ENCODE results near the gene SPINDOC. TPM values are rescaled to one million over a fixed set of nuclear protein-coding genes. Genes with fewer than 3 reads are reported as not detected.

The SPINDOC gene
- total RNA-seq, 1 experiment from 2014 or later = 49.7 TPM

DNA sequence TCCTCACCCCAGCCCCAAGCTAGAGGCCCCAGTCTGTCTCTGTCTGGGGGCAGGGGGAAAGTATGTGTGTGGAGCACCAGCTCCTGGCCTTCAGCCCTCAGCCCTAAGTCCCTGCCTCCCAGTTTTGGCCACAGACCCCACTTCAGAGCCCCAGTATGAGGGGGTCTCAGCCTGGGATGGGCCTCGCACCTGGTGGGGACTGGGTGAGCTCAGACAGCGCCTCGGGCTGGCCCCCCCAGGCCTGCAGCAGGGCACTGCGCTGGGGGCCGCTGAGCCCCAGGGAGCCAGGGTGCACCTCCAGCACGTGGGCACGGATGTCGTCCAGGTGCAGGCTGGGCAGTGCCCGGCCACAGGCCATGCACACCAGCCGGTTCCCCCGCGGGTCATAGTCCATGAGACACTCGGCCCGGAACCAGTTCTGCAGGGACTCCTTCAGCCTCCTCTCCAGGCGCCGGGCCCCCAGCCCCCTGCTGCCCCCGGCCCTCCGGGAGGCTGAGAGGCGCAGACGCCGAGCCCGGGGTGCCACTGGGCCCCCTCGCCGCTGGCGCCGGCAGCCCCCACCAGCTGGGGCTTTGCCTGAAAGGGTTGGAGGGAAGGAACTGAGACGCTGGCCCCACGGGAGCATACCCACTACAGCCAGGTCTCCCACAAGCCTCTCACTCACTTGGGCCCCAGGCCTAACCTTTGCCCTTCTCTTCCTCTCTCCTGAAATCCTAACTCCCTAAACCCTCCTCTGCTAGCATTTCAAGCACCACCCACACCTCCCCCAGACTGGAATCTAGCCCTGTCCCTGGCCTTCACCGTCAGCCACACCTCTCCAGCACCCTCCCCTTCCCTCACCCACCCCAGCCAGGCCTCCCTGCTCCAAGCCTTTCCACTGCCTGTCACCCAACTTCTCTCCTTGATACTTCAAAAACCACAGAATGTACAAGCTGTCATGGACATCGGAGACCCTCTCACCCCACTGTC is 48.3 kb upstream of the SPINDOC start:
- CTCF ChIA-PET = no interaction called here
- no peak overlapping the region for H3K27ac ChIP-seq
- TF ChIP-seq EZH2 (IDR thresholded peaks at IDR 0.05; ENCODE audit: low read depth) = no peak
- TF ChIP-seq, protein P1, sequence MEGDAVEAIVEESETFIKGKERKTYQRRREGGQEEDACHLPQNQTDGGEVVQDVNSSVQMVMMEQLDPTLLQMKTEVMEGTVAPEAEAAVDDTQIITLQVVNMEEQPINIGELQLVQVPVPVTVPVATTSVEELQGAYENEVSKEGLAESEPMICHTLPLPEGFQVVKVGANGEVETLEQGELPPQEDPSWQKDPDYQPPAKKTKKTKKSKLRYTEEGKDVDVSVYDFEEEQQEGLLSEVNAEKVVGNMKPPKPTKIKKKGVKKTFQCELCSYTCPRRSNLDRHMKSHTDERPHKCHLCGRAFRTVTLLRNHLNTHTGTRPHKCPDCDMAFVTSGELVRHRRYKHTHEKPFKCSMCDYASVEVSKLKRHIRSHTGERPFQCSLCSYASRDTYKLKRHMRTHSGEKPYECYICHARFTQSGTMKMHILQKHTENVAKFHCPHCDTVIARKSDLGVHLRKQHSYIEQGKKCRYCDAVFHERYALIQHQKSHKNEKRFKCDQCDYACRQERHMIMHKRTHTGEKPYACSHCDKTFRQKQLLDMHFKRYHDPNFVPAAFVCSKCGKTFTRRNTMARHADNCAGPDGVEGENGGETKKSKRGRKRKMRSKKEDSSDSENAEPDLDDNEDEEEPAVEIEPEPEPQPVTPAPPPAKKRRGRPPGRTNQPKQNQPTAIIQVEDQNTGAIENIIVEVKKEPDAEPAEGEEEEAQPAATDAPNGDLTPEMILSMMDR (conservative IDR thresholded peaks at IDR 0.05) = no peak
- no peaks in the 10 kb centered on the region for H3K9me2 ChIP-seq (ENCODE audit: insufficient read depth)
- peaks cover 45% of the 10 kb centered on the region; the same call in 1 of the 2 replicates for H3F3A ChIP-seq (ENCODE audit: insufficient read depth, low read depth)
- peaks cover 28% of the 10 kb centered on the region for H4K20me1 ChIP-seq (ENCODE audit: insufficient read depth)
- no peaks in the 10 kb centered on the region for H3K27me3 ChIP-seq (ENCODE audit: insufficient read depth, low read depth)
- BruUV-seq (replicated peaks) = no TSS peak
- H3K4me3 ChIP-seq = no peak overlapping the region
- intact Hi-C loops (cut with micrococcal nuclease; ENCODE audit: unreplicated experiment) = no loop called here
- peaks cover 23% of the 10 kb centered on the region; the same call in 1 of the 2 replicates for H3K79me2 ChIP-seq (ENCODE audit: low read depth)
- peaks cover 11% of the 10 kb centered on the region; the same call in 1 of the 2 replicates for H3K4me1 ChIP-seq (replicated peaks; ENCODE audit: insufficient read depth)
- POLR2A ChIA-PET (ENCODE audit: unreplicated experiment) = interaction anchor here (0.7 kb wide), 1 partner anchor 56 kb away, joined by 3 read pairs; no protein-coding TSS in a partner anchor
- no peak for DNase-seq
- H3K4me2 ChIP-seq = no peak overlapping the region
- no peak overlapping the region for H2AFZ ChIP-seq
- H3K36me3 ChIP-seq (ENCODE audit: low read depth) = no peaks in the 10 kb centered on the region
- no peaks in the 10 kb centered on the region for H3K9me3 ChIP-seq (ENCODE audit: insufficient read depth, low read depth)

DNA sequence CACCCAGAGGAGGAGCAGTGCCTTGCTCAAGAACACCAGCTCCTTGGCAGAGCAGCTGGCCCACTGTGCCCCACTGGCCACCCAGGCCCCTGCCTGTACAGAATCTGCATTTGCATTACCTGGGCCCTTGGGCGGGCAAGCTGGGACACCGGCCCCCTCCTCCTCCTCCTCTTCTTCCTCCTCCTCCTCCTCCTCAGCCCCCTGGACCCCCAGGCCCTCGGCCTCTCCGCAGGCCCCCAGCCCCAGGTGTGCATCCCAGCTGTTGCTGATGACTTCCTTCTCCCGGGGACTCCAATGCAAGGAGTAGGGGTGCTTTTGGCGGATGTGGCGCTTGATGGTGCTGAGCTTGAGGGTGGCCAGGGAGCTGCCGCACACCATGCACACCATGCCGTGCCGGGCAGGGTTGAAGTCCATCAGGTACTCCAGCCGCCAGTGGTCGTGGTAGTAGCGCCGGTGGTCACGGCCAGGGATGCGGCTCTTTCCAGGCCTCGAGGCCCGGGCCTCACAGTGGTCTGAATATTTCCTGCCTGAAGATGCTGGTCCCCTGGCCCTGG is 47.5 kb upstream of the SPINDOC start:
- peaks cover 11% of the 10 kb centered on the region; the same call in 1 of the 2 replicates for H3K4me1 ChIP-seq (replicated peaks; ENCODE audit: insufficient read depth)
- BruUV-seq (replicated peaks) = no TSS peak
- ChIA-PET CTCF (no interaction called here), POLR2A (ENCODE audit: unreplicated experiment) (interaction anchor here (0.7 kb wide), 1 partner anchor 55 kb away, joined by 3 read pairs; no protein-coding TSS in a partner anchor)
- H3K9me3 ChIP-seq (ENCODE audit: insufficient read depth, low read depth) = no peaks in the 10 kb centered on the region
- H3F3A ChIP-seq (ENCODE audit: insufficient read depth, low read depth) = peaks cover 45% of the 10 kb centered on the region
- H3K27ac ChIP-seq = no peak overlapping the region
- no peak for DNase-seq
- peaks cover 25% of the 10 kb centered on the region for H4K20me1 ChIP-seq (ENCODE audit: insufficient read depth)
- no peak overlapping the region for H2AFZ ChIP-seq
- no peak overlapping the region for H3K4me3 ChIP-seq
- TF ChIP-seq EZH2 (IDR thresholded peaks at IDR 0.05; ENCODE audit: low read depth) = no peak
- TF ChIP-seq, protein P1 (conservative IDR thresholded peaks at IDR 0.05) = no peak
- intact Hi-C loops (cut with micrococcal nuclease; ENCODE audit: unreplicated experiment) = no loop called here
- H3K9me2 ChIP-seq (ENCODE audit: insufficient read depth) = no peaks in the 10 kb centered on the region
- peaks cover 23% of the 10 kb centered on the region; the same call in 1 of the 2 replicates for H3K79me2 ChIP-seq (ENCODE audit: low read depth)
- no peaks in the 10 kb centered on the region for H3K27me3 ChIP-seq (ENCODE audit: insufficient read depth, low read depth)
- no peaks in the 10 kb centered on the region for H3K36me3 ChIP-seq (ENCODE audit: low read depth)
- no peak overlapping the region for H3K4me2 ChIP-seq

DNA sequence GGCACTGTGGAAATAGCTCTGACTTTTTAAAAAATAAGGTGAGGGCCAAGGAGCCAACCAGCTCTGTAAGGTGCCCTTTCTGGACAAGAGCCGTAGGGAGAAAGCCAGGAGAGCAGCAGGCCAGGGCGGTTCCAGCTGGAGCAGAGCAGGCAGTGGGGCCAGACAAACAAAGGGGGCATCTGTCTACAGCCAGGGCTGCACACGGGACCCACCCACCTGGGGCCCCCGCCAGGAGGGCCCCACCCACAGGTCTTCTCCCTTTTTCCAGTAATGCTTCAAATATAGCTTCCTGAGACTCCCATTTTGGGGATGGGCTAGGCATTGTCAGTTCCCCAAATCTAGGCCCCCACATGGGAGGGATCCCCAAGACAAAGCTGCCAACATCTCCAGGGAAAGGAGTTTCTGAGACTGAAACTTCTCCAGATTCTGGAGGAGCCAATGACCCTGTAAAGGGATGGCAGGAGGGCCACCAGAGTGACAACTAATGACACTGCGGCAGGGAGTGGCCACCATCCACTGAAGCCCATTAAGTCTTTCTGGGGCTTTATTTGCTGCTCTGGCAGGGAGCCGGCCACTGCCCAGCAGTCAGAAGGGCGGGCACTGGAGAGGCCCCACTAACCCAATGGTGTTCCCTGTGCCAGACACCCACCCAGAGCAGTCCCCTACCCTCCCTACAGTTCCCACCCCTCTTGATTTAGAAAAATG is 46.6 kb upstream of the SPINDOC start:
- Histone ChIP-seq H3K79me2 (ENCODE audit: low read depth) (peaks cover 23% of the 10 kb centered on the region; the same call in 1 of the 2 replicates), H3K27ac (no peak overlapping the region), H3K9me3 (ENCODE audit: insufficient read depth, low read depth) (no peaks in the 10 kb centered on the region), H3K27me3 (ENCODE audit: insufficient read depth, low read depth) (no peaks in the 10 kb centered on the region), H3K4me3 (peak overlapping the region; percentile 73; the same call in 1 of the 2 replicates), H2AFZ (no peak overlapping the region), H4K20me1 (ENCODE audit: insufficient read depth) (peaks cover 19% of the 10 kb centered on the region; the same call in 1 of the 2 replicates), H3K9me2 (ENCODE audit: insufficient read depth) (no peaks in the 10 kb centered on the region), H3K4me1 (replicated peaks; ENCODE audit: insufficient read depth) (peaks cover 11% of the 10 kb centered on the region; the same call in 1 of the 2 replicates), H3K4me2 (peak overlapping the region; percentile 89), H3F3A (ENCODE audit: insufficient read depth, low read depth) (peaks cover 42% of the 10 kb centered on the region), H3K36me3 (ENCODE audit: low read depth) (no peaks in the 10 kb centered on the region)
- intact Hi-C loops (cut with micrococcal nuclease; ENCODE audit: unreplicated experiment) = loop anchor here (1.0 kb wide), 1 partner anchor 382 kb away; no protein-coding TSS in a partner anchor
- ChIA-PET POLR2A (ENCODE audit: unreplicated experiment) (no interaction called here), CTCF (interaction anchor here (0.6 to 0.8 kb wide), 2 partner anchors 70 to 570 kb away, joined by 3 to 5 read pairs; no protein-coding TSS in a partner anchor)
- no peak for DNase-seq
- BruUV-seq (replicated peaks) = no TSS peak
- TF ChIP-seq, protein P1 (conservative IDR thresholded peaks at IDR 0.05) = no peak
- TF ChIP-seq EZH2 (IDR thresholded peaks at IDR 0.05; ENCODE audit: low read depth) = no peak
